HepG2 (cell line): ENCODE results near the gene TMED3. TPM values are rescaled to one million over a fixed set of nuclear protein-coding genes. Genes with fewer than 3 reads are reported as not detected.

ENCODE experiments used
- BCLAF1 ChIP-seq: fragments of 450-650 bp; IDR thresholded peaks from 2 replicates; pipeline ENCODE4 v1.6.1; 2017; ENCODE audit warnings: mild to moderate bottlenecking
- EEA1 ChIP-seq: sonication (generic); formaldehyde crosslinking; IDR thresholded peaks from 2 replicates; pipeline ENCODE4 v1.5.1; 2020; ENCODE audit warnings: mild to moderate bottlenecking, missing genetic modification reagents, borderline replicate concordance
- FOSL1 ChIP-seq: sonication (generic); formaldehyde crosslinking; IDR thresholded peaks from 2 replicates; pipeline ENCODE4 v1.9.0; 2021; ENCODE audit warnings: missing genetic modification reagents, borderline replicate concordance
- GZF1 ChIP-seq: sonication (generic); formaldehyde crosslinking; IDR thresholded peaks from 2 replicates; pipeline ENCODE4 v1.5.1; 2020; ENCODE audit warnings: mild to moderate bottlenecking, missing genetic modification reagents
- HOXD1 ChIP-seq: sonication (generic); formaldehyde crosslinking; IDR thresholded peaks from 2 replicates; pipeline ENCODE4 v1.5.0; 2020; ENCODE audit warnings: missing genetic modification reagents
- PHF8 ChIP-seq: sonication (generic); formaldehyde crosslinking; IDR thresholded peaks from 2 replicates; pipeline ENCODE4 v1.5.0; 2020; ENCODE audit warnings: missing genetic modification reagents
- SIX4 ChIP-seq: sonication (generic); formaldehyde crosslinking; IDR thresholded peaks from 2 replicates; pipeline ENCODE4 v1.4.0; 2020; ENCODE audit warnings: missing genetic modification reagents
- SMC3 ChIP-seq: IDR thresholded peaks from 2 replicates; pipeline ENCODE4 v1.6.1; 2011; ENCODE audit warnings: low read length, improper control_type of control experiment
- SNRNP70 ChIP-seq: fragments of 200-400 bp; formaldehyde crosslinking; IDR thresholded peaks from 2 replicates; pipeline ENCODE4 v1.6.1; 2017; ENCODE audit warnings: mild to moderate bottlenecking, low read depth, low read length, moderate library complexity
- TARDBP ChIP-seq: sonication (generic); formaldehyde crosslinking; IDR thresholded peaks from 2 replicates; pipeline ENCODE4 v1.8.0; 2022; ENCODE audit warnings: mild to moderate bottlenecking, missing genetic modification reagents
- TERF1 ChIP-seq: sonication (generic); formaldehyde crosslinking; IDR thresholded peaks from 2 replicates; pipeline ENCODE4 v1.8.0; 2022; ENCODE audit warnings: mild to moderate bottlenecking, missing genetic modification reagents, moderate library complexity
- YEATS4 ChIP-seq: sonication (generic); formaldehyde crosslinking; IDR thresholded peaks from 2 replicates; pipeline ENCODE4 v1.4.0; 2020; ENCODE audit warnings: missing genetic modification reagents, borderline replicate concordance
- ZFP41 ChIP-seq: sonication (generic); formaldehyde crosslinking; IDR thresholded peaks from 2 replicates; pipeline ENCODE4 v1.4.0; 2020; ENCODE audit warnings: mild to moderate bottlenecking, missing genetic modification reagents, borderline replicate concordance
- ZMYM2 ChIP-seq: sonication (generic); formaldehyde crosslinking; IDR thresholded peaks from 2 replicates; pipeline ENCODE4 v1.8.0; 2022; ENCODE audit warnings: mild to moderate bottlenecking, missing genetic modification reagents
- ZNF225 ChIP-seq: sonication (generic); formaldehyde crosslinking; IDR thresholded peaks from 2 replicates; pipeline ENCODE4 v1.4.0; 2020; ENCODE audit warnings: mild to moderate bottlenecking, missing genetic modification reagents
- ZNF280D ChIP-seq: sonication (generic); formaldehyde crosslinking; IDR thresholded peaks from 2 replicates; pipeline ENCODE4 v1.5.1; 2020; ENCODE audit warnings: mild to moderate bottlenecking, missing genetic modification reagents
- ZNF317 ChIP-seq: sonication (generic); formaldehyde crosslinking; IDR thresholded peaks from 2 replicates; pipeline ENCODE4 v1.5.0; 2020; ENCODE audit warnings: mild to moderate bottlenecking, missing genetic modification reagents
- ZNF337 ChIP-seq: sonication (generic); formaldehyde crosslinking; IDR thresholded peaks from 2 replicates; pipeline ENCODE4 v1.5.1; 2020; ENCODE audit warnings: missing genetic modification reagents, low read depth, mild to moderate bottlenecking, borderline replicate concordance
- ZNF496 ChIP-seq: sonication (generic); formaldehyde crosslinking; IDR thresholded peaks from 2 replicates; pipeline ENCODE4 v1.8.1; 2023; ENCODE audit warnings: mild to moderate bottlenecking, moderate library complexity, missing genetic modification reagents; ENCODE audit not compliant: insufficient replicate concordance
- ZNF530 ChIP-seq: sonication (generic); formaldehyde crosslinking; IDR thresholded peaks from 2 replicates; pipeline ENCODE4 v1.5.0; 2020; ENCODE audit warnings: low read depth, mild to moderate bottlenecking, missing genetic modification reagents
- ZNF562 ChIP-seq: sonication (generic); formaldehyde crosslinking; IDR thresholded peaks from 2 replicates; pipeline ENCODE4 v1.8.0; 2022; ENCODE audit warnings: missing genetic modification reagents, borderline replicate concordance
- polyA plus RNA-seq, 8 experiments: library from polyadenylated mRNA; depleted of rRNA in 3 of 8; stranded (reverse) in 7 of 8; unstranded in 1 of 8; fragments of >200 nt; fragmentation: Illumina TruSeq in 4 of 8; extraction: Trizol in 4 of 8; gene quantifications; 2 replicates each; pipeline versions ENCODE4 v1.2.1 to v1.2.3, GENCODE V29; 2011 to 2016; ENCODE audit warnings: low read depth in 4 of 8, missing spikeins in 1 of 8, mixed read lengths in 1 of 8; ENCODE audit not compliant: insufficient read depth in 1 of 8
- total RNA-seq, 5 experiments: library from RNA; depleted of rRNA; stranded (reverse); fragments of >200 nt; fragmentation: Illumina TruSeq; extraction: Trizol; gene quantifications; 2 replicates each; pipeline ENCODE4 v1.2.3, GENCODE V29; 2016; ENCODE audit warnings: low read depth in 1 of 5
- TF ChIP-seq, protein P1 (sequence below): IDR thresholded peaks from 2 replicates; pipeline ENCODE4 v1.6.1; 2016; ENCODE audit warnings: low read depth, borderline replicate concordance

TMED3 gene
- total and polyA plus RNA-seq, 2 of the 13 experiments (the other 11 are each of a cell fraction or from before 2014, with no cell fraction given): 125 to 155 TPM

DNA sequence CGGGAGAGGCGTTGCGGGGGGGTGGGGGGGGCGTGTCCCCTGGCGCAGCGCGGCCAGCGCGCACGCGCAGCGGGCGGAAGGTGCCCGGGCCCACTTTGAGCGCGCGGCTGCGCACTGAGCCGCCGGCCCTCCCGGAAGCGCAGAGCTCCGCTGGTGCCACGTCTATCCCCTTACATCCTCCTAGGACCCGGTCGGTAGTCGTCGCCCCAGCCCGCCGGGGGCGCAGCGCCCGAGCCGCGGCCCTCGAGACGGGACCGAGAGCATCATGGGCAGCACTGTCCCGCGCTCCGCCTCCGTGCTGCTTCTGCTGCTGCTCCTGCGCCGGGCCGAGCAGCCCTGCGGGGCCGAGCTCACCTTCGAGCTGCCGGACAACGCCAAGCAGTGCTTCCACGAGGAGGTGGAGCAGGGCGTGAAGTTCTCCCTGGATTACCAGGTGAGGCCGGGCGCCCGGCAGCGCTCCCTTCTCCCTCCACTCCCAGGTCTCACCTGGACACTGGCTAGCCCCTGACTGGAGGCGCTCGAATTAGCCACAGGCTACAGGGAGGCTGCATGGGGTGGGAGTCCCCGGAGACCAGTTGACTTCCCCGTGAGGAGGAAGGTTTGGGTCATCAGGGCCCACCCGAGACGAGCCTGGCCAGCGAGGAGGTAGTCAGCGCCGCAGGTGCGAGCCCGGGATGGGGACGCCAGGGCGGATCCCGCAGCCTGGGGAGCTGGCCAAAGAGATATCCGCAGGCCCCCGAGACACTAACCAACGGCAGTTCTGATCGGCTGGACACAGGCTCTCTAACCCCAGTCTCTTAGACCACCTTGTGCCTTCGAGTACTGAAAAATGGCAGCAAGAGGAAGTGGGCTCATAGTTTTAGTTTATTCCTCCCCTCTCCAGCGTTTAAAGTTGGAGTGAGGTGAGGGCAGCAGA, at the start of gene TMED3 (continued):
- TF ChIP-seq BCLAF1 (no peak), ZMYM2 (CRISPR knock-in tag) (0 out of 2 replicates have a peak, but pooled peaks have one; percentile 31), SNRNP70 (no peak), FOSL1 (CRISPR knock-in tag) (no peak), TARDBP (peak; percentile 73), ZNF317 (CRISPR knock-in tag) (no peak; the same call in 1 of the 2 replicates), PHF8 (CRISPR knock-in tag) (peak; percentile 97), ZNF225 (CRISPR knock-in tag) (peak; percentile 51; the same call in 1 of the 2 replicates), ZNF280D (CRISPR knock-in tag) (0 out of 2 replicates have a peak, but pooled peaks have one; percentile 40), ZFP41 (CRISPR knock-in tag) (0 out of 2 replicates have a peak, but pooled peaks have one; percentile 49), ZNF562 (CRISPR knock-in tag) (no peak), GZF1 (CRISPR knock-in tag) (no peak), SIX4 (CRISPR knock-in tag) (no peak), TERF1 (CRISPR knock-in tag) (no peak; the same call in 1 of the 2 replicates), SMC3 (no peak), ZNF496 (CRISPR knock-in tag) (no peak), EEA1 (CRISPR knock-in tag) (peak; percentile 67; the same call in 1 of the 2 replicates), HOXD1 (peak; percentile 58; the same call in 1 of the 2 replicates), ZNF530 (CRISPR knock-in tag) (no peak), ZNF337 (peak; percentile 94; the same call in 1 of the 2 replicates), YEATS4 (CRISPR knock-in tag) (peak; percentile 95)
- TF ChIP-seq, protein P1, sequence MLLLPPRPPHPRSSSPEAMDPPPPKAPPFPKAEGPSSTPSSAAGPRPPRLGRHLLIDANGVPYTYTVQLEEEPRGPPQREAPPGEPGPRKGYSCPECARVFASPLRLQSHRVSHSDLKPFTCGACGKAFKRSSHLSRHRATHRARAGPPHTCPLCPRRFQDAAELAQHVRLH (CRISPR knock-in tag): peak; percentile 46; the same call in 1 of the 2 replicates
